Measurements from ENCODE around the gene MED27.
A peak's percentile ranks its signal among the peaks of the same experiment; 100 is the strongest.
"Not testable (repeated sequence)": the region's sequence is repeated elsewhere in the genome, so short reads cannot be mapped to it uniquely, and the experiment has no call there.

The MED27 gene

DNA sequence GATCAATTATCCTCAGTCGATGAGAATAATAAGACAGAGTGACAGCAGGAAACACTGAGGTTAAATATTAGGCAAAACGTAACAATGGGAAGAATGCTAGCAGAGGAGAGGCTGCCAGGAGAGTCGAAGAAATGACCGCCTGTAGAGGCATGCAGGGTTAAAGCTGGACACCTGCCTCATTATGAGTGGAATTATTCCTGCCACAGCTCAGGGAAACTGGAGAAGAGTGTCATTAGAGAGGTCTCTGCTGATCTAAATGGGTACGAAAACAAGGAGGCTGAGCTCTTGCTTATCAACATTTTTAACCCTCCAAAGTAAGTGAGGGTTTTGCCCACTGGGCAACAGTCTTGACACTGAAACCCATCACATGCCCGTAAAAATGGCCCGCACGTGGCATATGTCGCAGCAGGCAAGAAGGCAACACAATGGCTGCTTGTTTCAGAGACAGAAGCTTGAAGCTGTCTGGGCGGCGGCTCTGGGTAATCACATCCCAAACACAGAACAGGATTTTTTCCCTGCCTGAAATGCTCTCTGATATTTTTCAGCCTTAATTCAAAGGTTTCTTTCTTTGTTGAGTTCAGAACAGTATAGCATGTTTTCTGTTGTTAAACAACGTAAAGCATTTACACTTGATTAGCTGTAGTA lies 118.7 kb downstream of the MED27 start:
- DNase-seq = peak; percentile 23

DNA sequence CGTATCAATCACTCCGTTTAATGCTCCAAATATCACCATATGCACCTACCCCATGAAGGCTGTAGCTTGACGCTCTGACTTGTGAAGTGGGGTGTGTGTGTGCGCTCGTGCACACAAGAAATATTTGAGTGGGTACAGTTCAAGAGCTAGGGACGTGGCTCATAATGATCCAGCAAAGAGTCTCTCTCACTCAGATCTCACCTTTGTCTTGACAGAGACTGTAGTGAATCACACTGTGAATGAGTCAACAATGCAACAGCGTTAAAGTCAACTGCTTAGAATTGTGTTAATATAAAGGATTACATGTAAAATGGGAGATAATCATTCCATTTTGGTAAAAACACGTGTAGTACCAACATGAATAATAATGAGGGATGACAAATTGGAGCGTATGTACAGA lies 119.4 kb downstream of the MED27 start:
- no peak for DNase-seq

DNA sequence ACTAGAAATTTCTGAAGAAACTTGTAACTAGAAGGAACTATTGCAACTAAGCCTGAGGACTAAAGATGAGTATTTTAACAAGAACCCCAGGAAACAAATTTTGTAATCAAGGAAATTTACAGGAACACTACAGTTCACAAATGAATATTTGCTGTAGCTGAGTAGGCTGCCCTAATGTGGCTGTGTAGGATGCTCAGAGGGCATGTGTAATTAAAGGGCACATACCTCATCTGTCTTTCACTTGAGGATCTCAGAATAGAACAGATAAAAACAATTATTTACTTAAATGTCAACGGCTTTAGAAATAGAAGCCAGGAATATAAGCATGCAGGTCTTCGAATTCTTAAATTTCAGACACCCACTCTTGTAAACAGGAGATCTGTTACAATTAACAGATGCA lies 119.8 kb downstream of the MED27 start:
- no peak for DNase-seq

DNA sequence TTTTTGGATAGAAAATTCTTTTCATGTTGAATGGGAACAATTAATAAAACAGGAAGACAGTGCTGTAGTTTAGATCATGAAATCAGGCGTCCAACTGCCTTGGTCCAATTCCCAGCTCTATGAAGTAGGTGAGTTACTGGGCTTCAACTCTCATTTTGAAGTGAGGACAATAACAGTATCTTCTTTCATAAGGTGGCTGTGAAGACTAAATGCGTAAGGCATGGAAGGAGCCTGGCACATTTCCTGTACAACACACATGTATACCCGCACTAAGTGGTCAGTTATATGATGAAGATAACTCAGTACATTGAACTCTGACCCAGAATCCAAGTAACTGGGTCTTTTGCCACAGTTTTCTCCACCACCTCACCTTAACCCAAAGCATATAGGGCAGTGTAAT lies 120.6 kb downstream of the MED27 start:
- DNase-seq = no peak

DNA sequence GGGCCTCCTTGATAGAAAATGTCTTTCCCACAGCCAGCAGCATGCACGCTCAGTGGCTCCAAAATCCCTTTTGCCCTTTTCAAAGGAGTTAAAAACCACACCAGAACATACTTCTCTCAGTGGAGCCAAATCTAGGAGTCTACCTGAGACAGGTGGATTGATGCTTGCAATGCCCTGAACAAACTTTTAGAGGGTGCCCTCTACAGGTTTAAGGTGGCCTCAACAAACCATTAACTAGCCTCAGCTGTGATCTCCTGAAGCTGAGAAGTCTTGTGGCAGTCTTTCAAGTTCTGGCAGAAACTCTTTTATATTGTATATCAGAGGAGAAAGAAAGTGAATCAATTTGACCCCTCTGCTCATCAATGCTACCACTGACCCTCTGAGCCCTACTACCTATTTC lies 125.4 kb downstream of the MED27 start:
- DNase-seq = no peak

DNA sequence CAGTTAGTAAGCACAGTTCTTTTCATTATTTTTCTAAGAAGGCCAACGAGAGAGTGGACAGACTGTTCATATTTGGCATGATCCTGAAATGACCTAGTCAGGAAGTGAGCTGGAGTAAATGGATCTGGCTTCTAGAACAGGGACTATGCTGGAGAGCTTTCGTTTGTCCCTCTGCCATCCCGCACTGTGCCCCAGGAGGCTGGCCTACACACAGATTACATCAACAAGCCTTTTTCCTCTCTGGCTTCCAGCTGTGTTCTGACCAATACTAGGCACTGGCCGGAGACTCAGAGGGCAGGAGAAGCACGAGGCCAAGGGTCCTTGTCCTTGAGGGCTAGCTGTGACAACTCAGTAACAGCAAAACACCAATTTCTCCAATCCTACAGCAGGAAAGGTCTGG lies 127.8 kb downstream of the MED27 start:
- peak; percentile 7 for DNase-seq

DNA sequence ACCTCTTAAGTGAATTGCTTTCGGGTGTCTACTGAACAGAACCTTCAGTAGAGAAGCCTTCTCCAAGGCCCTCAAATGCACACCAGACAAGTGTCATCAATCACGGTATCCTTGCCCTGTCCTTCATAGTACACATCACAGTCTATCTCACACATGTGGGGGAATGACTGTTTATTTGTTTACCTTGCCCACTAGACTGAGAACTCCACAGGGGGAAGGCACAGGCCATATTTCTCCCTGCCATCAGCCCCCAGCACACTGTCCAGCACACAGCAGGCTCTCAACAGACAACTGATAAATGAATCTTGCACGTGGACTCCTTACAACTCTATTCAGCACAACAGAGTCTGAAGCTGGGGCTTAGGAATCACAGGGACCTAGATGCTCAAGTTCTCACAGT lies 128.5 kb downstream of the MED27 start:
- DNase-seq = no peak

DNA sequence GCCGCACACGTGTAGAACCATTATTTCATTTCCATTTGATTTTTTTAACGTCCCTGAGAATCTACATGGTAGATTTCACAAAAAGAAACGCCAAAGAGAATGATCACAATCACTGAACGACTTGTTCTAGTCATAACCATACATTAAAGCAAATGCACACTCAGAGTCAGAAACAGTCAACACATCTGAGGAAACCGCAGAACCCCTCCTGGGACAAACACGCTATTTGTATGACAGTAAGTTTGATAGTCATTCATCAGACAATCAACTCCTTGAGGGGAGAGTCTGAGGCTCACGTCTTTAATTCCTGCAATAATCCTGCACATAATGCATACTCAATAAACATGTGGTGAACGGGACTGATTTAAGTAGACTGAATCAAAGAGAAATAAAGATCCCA lies 129.2 kb downstream of the MED27 start:
- DNase-seq = no peak

DNA sequence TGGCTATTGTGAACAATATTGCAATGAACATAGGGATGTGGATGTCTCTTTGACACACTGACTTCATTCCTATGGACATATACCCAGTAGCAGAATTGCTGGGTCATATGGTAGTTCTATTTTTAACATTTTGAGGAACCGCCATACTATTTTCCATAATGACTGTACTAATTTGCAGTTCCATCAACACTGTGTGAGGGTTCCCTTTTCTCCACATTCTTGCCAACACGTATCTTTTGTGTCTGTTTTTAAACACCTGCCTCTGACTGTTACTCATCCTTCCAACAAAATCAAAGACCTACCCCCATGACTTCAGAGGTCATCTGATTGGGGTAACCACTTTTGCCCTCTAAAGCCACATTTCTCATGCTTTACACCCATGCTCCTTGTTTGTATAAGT lies 133.5 kb downstream of the MED27 start:
- no peak for DNase-seq

DNA sequence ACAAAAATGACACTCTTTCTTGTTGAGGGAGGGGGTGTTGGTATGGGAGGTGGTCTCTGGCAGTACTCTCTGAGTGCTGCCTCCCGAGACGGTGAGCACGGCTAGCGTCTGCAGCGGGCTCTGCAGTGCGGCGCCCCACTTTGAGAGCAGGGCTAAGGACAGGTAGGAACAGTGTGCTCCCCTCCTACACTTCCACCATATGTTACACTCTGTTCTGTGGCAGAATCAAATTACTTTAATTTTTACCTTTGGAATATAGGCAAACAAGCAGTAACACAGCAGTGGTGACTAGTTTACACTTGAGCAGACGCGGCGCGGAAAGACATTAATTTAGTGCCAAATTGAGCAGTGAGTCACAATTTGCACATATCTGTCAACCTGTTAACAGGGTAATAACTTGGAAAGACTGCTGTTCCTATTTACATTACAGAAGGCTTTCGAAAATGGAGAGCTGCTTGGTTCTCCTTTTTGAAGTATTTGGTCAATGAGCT lies 136.3 kb downstream of the MED27 start:
- DNase-seq = peak; percentile 72

DNA sequence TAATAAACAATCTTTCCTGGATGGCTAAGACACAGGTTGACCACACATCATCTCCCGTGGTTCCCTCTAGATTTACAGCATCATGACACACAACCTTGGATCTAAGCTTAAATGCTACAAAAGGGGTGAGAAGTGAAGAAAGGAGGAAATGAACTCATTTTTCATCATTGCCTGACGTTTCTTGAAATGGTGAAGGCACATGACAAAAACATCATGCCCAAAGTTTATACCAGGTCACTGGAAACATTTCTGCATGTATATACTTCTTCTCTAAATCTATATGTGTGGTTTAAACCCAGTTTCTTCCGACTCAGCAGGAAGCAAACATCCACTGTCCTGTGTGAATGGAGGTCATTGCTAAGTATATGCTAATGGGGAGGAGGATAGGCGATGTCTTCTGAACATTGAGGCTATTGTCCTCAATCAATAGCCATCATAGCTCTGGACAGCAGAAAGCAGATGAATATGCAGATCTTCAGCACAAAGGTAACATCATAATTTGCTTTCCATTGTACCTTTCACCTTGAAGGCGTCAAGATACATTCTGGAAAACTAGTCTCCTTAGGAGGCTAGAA lies 137.4 kb downstream of the MED27 start:
- no peak for DNase-seq

DNA sequence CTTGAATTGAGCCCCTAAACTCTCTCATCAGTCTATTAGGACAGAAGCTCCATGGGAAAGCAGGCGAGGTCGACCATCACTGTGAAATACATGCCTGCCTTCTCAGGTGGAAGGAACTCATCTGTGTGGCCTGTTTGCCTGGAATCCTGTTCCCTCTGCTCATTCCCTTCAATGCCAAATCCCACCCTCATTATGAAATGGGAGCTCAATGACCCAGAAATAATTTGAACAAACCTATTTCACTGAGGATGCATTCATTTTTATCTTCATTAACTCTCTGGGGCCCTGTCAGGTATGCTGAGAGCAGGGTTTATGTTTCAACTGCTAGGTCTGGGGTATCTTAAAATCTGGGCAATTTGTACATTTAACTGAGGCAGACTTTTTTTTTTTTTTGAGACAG lies 142.2 kb downstream of the MED27 start:
- DNase-seq = no peak

DNA sequence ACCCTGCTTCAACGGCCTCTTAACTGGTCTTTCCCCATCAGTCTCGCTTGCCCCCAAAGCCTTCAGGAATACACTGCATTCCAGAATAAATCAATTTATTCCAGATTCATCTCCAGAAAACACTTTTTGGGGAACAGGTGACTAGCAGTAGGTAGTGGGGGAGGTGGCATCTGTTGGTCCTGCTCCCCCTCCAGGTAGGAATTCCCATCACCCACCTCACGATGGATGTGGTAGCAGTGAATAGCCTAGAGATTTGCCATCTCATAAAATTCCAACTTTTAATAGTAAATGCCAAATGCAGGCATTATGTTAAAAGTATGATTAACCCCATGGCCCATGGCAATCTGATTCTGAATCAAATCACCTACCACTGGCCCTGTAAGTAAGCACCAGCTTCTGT lies 142.7 kb downstream of the MED27 start:
- DNase-seq = no peak

DNA sequence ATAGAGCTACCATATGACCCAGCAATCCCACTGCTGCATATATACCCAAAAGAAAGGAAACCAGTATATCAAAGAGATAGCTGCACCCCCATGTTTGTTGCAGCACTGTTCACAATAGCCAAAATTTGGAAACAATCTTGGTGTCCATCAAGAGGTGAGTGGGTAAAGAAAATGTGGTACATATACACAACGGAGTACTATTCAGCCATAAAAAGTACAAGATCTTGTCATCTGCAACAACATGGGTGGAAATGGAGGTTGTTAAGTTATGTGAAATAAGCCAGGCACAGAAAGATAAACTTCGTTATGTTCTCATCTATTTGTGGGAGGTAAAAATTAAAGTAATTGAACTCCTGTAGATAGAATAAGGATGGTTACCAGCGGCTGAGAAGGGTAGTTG lies 145.0 kb downstream of the MED27 start:
- DNase-seq = no peak

DNA sequence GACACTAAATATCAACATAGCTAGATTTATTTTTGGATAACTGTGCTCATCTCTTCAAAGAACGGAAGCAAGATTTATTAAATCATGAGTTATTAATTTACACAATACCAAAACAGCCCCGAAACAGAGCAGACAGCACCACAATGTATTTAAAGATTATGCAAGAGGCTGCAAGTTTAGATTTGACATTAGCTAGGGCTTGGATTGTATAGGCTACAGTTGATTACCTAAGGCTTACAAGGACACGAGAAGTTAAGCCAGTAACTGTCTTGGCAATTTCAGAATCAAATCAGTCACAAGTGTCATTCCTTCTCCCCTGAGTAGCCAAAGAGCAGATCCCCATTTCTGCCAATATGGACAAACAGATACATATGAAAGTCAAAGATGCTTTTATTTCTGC lies 152.6 kb downstream of the MED27 start:
- no peak for DNase-seq

DNA sequence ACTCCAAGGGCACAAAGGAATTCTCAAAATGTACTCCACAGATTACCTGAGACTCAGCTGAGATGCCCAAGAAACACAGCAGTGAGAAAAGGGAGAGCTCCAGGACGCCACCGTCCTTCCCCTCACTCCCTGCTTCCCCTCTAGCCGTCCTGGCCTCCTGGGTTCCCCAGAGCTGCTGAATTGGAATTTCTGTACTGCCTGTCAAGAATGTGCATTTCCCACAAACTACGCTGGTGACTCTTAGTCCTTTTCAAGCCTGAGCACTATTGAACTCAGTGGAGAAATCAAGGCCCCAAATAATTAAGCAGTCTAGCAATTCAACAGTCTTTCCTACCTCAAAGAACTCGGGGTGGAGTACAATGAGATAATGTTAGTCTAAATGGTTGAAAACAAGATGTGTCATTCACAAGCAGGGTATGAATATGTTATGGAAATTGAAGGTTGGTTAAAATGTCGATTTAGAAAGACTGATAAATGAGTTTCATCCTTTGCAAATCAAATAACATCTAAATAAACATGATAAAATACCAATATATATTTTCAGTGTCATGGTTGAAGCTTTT lies 153.2 kb downstream of the MED27 start:
- DNase-seq = no peak

DNA sequence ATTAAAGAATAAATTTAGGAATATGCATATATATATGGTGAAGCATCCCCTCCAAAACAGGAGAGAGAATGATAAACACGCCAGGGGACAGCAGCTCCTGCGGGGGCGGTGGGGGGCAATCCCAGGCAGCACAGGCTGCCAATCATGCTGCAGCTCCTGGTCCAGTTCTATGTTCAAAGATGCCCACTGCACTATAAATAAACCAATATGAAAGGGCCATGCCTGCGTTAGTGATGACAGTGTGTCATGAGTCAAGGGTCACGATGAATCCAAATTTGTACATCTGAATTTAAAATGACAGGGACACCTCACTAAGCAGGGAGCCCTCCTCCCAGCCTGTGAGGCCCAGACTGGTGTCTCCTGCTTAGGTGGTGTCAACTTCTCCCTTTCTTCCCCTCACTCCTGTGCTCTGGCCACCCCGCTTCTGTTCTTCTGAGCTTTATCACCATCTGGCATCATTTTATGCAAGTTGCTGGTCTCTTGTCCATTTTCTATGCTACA lies 153.9 kb downstream of the MED27 start:
- DNase-seq = no peak

DNA sequence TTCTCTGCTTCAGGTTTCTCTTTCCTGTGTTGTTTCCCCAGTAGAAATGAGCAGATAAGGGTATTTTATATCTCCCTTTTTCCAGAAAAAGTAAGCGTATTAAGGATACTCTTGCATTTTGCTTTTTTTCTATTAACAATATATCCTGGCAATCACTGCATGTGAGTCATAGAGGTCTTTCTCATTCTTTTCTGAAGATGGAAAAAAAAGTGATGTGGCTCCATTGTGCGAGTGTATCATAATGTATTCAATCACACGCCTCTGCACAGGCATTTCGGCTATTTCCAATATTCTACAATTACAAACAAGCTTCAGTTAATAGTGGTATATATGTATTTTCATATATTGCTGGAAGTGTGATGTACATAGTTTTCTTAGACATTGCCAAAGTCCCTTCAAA lies 155.9 kb downstream of the MED27 start:
- no peak for DNase-seq

DNA sequence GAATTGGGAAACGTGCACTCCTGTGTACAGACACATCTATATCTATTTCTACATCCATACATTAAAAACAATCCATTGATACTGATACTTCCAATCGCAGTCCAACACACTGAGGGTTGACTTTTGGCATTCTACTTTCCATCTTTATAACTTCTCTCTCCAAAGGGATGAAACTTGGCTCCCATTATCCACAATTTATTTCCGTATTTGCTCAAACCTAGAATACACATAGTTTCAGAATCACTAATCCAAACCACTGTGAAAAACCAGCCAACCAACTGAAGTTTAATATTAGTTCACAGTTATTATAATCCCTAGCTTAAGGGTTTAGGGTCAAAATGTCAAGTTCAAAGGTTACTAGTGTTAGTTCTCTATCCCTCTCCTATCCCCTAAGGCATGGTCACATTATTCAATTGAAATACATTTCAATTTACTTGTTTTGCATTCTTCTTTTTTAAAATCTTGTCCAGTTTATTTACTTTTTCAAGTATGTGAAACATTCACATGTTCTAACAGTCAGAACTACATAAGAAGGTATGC lies 156.5 kb downstream of the MED27 start:
- no peak for DNase-seq

DNA sequence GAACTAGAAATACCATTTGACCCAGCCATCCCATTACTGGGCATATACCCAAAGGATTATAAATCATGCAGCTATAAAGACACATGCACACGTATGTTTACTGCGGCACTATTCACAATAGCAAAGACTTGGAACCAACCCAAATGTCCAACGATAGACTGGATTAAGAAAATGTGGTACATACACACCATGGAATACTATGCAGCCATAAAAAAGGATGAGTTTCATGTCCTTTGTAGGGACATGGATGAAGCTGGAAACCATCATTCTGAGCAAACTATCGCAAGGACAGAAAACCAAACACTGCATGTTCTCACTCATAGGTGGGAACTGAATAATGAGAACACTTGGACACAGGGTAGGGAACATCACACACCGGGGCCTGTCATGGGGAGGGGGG lies 158.0 kb downstream of the MED27 start:
- not testable (repeated sequence) for DNase-seq

DNA sequence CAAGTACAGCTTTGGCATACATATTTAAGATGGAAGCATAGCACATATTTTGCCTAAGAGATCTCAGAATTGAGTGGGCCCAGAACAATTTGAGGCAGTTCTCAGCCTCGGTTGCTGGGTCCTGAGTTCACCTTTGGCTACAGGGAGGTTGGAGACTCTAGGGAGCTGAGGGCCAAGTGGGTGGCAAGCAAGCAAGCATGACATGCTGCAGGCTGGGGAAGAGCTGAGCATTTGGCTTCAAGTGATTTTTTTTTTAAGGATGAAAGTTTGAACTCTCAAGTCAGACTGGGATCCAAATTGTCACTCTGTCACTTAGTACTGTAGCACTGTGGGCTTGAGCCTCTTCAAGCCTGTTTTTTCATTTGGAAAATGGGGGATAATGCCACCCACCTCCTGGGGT lies 160.5 kb downstream of the MED27 start:
- DNase-seq = no peak

DNA sequence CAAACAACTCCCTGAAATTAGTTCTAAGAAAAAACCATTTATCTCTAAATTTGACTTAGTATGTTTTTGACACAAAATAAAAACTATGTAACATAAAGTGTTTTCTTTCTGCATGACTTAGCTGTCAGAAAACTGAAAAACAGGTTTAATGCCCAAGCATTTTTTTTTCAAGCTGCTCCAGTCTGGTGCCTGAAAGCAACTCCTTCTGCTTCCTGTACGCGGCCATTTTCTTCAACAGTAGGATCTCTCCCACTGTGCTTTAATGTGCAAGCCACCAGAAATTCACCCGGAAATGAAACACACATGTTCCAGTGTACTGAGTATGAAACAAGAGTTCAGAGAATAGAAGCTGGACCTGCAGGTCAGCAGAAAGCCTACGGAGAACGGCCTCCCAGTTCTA lies 161.2 kb downstream of the MED27 start:
- DNase-seq = no peak

DNA sequence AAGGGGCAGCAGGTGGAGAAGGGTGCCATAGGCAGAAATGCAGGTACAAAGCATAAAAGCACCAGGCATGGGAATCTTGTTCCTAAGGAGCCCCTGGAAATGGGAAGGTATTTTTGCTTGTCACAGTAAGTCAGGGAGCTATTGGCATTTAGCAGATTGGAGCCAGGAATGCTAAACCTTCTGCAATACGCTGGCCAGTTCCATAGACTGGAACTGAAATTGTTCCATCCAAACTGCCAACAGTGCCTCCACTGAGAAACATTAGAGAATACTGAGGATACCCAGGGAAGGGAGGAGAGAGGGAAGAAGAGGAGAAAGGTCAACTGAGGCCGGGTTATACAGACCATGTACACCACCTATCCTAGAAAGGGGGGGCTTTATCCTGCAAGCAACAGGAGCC lies 162.7 kb downstream of the MED27 start:
- no peak for DNase-seq

DNA sequence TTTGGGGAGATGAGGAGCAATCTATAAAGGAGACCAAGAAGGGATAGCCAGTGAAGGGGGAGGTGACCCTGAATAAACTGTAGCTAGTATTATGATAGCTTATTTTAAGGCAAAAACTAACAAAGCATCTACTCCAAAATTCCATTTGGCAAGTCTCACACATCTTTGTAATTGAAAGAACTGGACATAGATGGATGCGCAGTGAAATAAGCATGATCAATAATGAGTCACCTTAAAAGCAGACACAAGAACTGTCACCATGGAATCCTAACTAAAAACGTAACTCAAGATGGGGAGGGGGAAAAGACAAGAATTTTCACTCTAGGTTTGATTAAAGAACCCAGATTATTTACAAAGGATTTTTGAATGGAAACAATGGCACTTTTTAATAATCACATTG lies 164.5 kb downstream of the MED27 start:
- no peak for DNase-seq
